Measurements from ENCODE around the gene NADSYN1.

NADSYN1 gene

GRCh38 chr11:71432761-71433647 lies 20.0 kb upstream of the NADSYN1 start:
- Histone ChIP-seq H3K9me3 (ENCODE audit: control insufficient read depth, low read length) (no peaks in the 10 kb centered on the region), H3K27ac (no peak overlapping the region), H3K4me1 (no peaks in the 10 kb centered on the region), H2AFZ (no peak overlapping the region), H3K9ac (no peak overlapping the region), H3K27me3 (ENCODE audit: control insufficient read depth, insufficient read depth, low read length) (no peaks in the 10 kb centered on the region), H3K4me2 (ENCODE audit: low read length) (no peak overlapping the region), H3K36me3 (ENCODE audit: control insufficient read depth, insufficient read depth, low read length) (no peaks in the 10 kb centered on the region), H3K79me2 (no peaks in the 10 kb centered on the region), H3K4me3 (ENCODE audit: low read depth, low read length) (no peak overlapping the region)
- no peak for TF ChIP-seq CTCF (IDR thresholded peaks at IDR 0.05)

- Histone ChIP-seq H3K79me2 (no peaks in the 10 kb centered on the region), H3K9ac (no peak overlapping the region), H3K4me3 (ENCODE audit: low read depth, low read length) (no peak overlapping the region), H3K9me3 (ENCODE audit: control insufficient read depth, low read length) (no peaks in the 10 kb centered on the region), H3K4me2 (ENCODE audit: low read length) (no peak overlapping the region), H3K27ac (no peak overlapping the region), H3K27me3 (ENCODE audit: control insufficient read depth, insufficient read depth, low read length) (no peaks in the 10 kb centered on the region), H2AFZ (no peak overlapping the region), H3K4me1 (no peaks in the 10 kb centered on the region), H3K36me3 (ENCODE audit: control insufficient read depth, insufficient read depth, low read length) (no peaks in the 10 kb centered on the region)
- no peak for TF ChIP-seq CTCF (IDR thresholded peaks at IDR 0.05)
Measured at GRCh38 chr11:71433648-71434450, 19.2 kb upstream of the NADSYN1 start.

- H3K4me1 ChIP-seq, result no peaks in the 10 kb centered on the region
- H3K27ac ChIP-seq, result no peak overlapping the region
- no peak overlapping the region for H3K4me3 ChIP-seq (ENCODE audit: low read depth, low read length)
- H3K36me3 ChIP-seq (ENCODE audit: control insufficient read depth, insufficient read depth, low read length), result no peaks in the 10 kb centered on the region
- no peak for TF ChIP-seq CTCF (IDR thresholded peaks at IDR 0.05)
- no peaks in the 10 kb centered on the region for H3K27me3 ChIP-seq (ENCODE audit: control insufficient read depth, insufficient read depth, low read length)
- no peak overlapping the region for H2AFZ ChIP-seq
- no peaks in the 10 kb centered on the region for H3K79me2 ChIP-seq
- no peak overlapping the region for H3K9ac ChIP-seq
- no peaks in the 10 kb centered on the region for H3K9me3 ChIP-seq (ENCODE audit: control insufficient read depth, low read length)
- no peak overlapping the region for H3K4me2 ChIP-seq (ENCODE audit: low read length)
Measured at GRCh38 chr11:71434576-71435130, 18.4 kb upstream of the NADSYN1 start.

- TF ChIP-seq CTCF (IDR thresholded peaks at IDR 0.05), result no peak
- no peaks in the 10 kb centered on the region for H3K36me3 ChIP-seq (ENCODE audit: control insufficient read depth, insufficient read depth, low read length)
- H3K4me2 ChIP-seq (ENCODE audit: low read length), result no peak overlapping the region
- no peaks in the 10 kb centered on the region for H3K79me2 ChIP-seq
- H2AFZ ChIP-seq, result no peak overlapping the region
- H3K9me3 ChIP-seq (ENCODE audit: control insufficient read depth, low read length), result no peaks in the 10 kb centered on the region
- no peak overlapping the region for H3K9ac ChIP-seq
- H3K27ac ChIP-seq, result no peak overlapping the region
- no peaks in the 10 kb centered on the region for H3K27me3 ChIP-seq (ENCODE audit: control insufficient read depth, insufficient read depth, low read length)
- no peaks in the 10 kb centered on the region for H3K4me1 ChIP-seq
- no peak overlapping the region for H3K4me3 ChIP-seq (ENCODE audit: low read depth, low read length)
Measured at GRCh38 chr11:71435278-71435951, 17.6 kb upstream of the NADSYN1 start.
